Ramos (cell line): ENCODE data around the gene TSG101.

Source experiments
- in situ Hi-C: fragments of 300-500 bp; cut with MboI; formaldehyde crosslinking; loops from one replicate; pipeline ENCODE4 v1.14.3; 2022; ENCODE audit warnings: low sequenced_read_pairs; ENCODE audit not compliant: unreplicated experiment

The TSG101 gene

GRCh38 chr11:18526521-18527296, at the start of gene TSG101:
Gene TSG101, minus strand, starts transcription at chr11:18526942. Its CDS starts 126 bp downstream, at chr11:18526816.
- in situ Hi-C loops: no loop called here

- in situ Hi-C loops: no loop called here
These were observed 48.6 kb upstream of the TSG101 start for GRCh38 chr11:18575361-18575760.

- in situ Hi-C loops: no loop called here
These were observed 40.3 kb upstream of the TSG101 start for GRCh38 chr11:18567081-18567480.

- in situ Hi-C loops: no loop called here
These were observed 39.7 kb upstream of the TSG101 start for GRCh38 chr11:18566406-18566805.

- in situ Hi-C loops: no loop called here
These were observed 37.4 kb upstream of the TSG101 start for GRCh38 chr11:18564149-18564548.

GRCh38 chr11:18563090-18563730, 36.5 kb upstream of the TSG101 start:
- in situ Hi-C loops: no loop called here

- in situ Hi-C loops: no loop called here
These were observed 21.3 kb upstream of the TSG101 start for GRCh38 chr11:18548001-18548400.

GRCh38 chr11:18540207-18541009, 13.7 kb upstream of the TSG101 start:
- in situ Hi-C loops: no loop called here

- in situ Hi-C loops: no loop called here
These were observed 9.5 kb upstream of the TSG101 start for GRCh38 chr11:18536209-18536608.

- in situ Hi-C loops: no loop called here
These were observed 7.5 kb upstream of the TSG101 start for GRCh38 chr11:18534245-18534644.

GRCh38 chr11:18533365-18533764, 6.6 kb upstream of the TSG101 start:
- in situ Hi-C loops: no loop called here

- in situ Hi-C loops: no loop called here
These were observed 770 bp upstream of the TSG101 start for GRCh38 chr11:18527512-18527911.

GRCh38 chr11:18526130-18526520, 617 bp downstream of the TSG101 start:
- in situ Hi-C loops: no loop called here

- in situ Hi-C loops: no loop called here
These were observed 2.5 kb downstream of the TSG101 start for GRCh38 chr11:18524248-18524647.

- in situ Hi-C loops: no loop called here
These were observed 3.7 kb downstream of the TSG101 start for GRCh38 chr11:18523084-18523483.

- in situ Hi-C loops: no loop called here
These were observed 4.4 kb downstream of the TSG101 start for GRCh38 chr11:18522388-18522787.

GRCh38 chr11:18521122-18521521, 5.6 kb downstream of the TSG101 start:
- in situ Hi-C loops: no loop called here

- in situ Hi-C loops: no loop called here
These were observed 24.4 kb downstream of the TSG101 start for GRCh38 chr11:18502352-18502751.

- in situ Hi-C loops: no loop called here
These were observed 25.1 kb downstream of the TSG101 start for GRCh38 chr11:18501629-18502028.

- in situ Hi-C loops: no loop called here
These were observed 28.7 kb downstream of the TSG101 start for GRCh38 chr11:18498039-18498438.

GRCh38 chr11:18495703-18496102, 31.0 kb downstream of the TSG101 start:
- in situ Hi-C loops: no loop called here
